KG1 (cell line): ENCODE measurements around the gene WDR43.

Source experiments
- DNase-seq: peaks from one replicate; lab custom pipeline; 2025; lab: John Stamatoyannopoulos, UW

Gene WDR43

GRCh38 chr2:28993206-28993960 lies 98.9 kb downstream of the WDR43 start:
- DNase-seq: no peak

GRCh38 chr2:28994074-28994473 lies 99.6 kb downstream of the WDR43 start:
- no peak for DNase-seq

GRCh38 chr2:28994679-28995078 lies 100.2 kb downstream of the WDR43 start:
- no peak for DNase-seq

GRCh38 chr2:28995765-28996750 lies 101.6 kb downstream of the WDR43 start:
- DNase-seq: no peak

DNA sequence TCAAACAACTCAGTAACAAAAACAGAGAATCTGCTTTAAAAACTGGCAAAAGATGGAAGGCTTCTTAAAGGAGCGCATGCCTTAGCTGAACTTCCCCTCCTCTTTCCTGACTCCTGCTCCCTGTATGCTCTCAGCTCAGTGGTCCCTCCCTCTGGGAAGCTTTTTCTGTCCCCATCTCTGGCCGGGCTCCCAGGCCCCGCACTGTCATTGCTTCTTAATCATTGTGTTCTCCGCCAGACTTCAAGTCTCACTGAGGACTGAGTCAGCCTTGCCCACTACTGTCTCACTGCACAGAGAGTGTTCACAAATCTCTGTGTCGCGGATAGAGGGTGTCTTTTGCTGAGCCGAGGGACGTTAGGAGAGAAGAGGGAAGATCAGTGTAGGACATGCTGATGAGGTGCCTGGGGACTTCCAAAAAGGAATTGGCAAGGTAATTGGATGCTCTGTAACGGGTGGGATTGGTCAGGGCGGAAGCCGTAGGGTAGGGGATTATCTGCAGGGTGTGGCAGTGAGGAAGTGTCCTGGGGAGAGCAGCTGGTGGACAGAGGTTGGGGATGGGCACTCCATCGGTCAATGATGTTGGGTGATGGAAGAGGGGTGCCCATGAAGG lies 102.9 kb downstream of the WDR43 start:
- DNase-seq: no peak
